ENCODE measurements around the gene APOA4.

Gene APOA4

GRCh38 chr11:116843661-116844060 is 20.6 kb upstream of the APOA4 start (continued):
- TF ChIP-seq ZNF707 (tag by site-specific recombination; IDR thresholded peaks at IDR 0.05) (no peak), INSM2 (tag by site-specific recombination; IDR thresholded peaks at IDR 0.05) (no peak), OVOL3 (tag by site-specific recombination; IDR thresholded peaks at IDR 0.05) (no peak), ZNF571 (tag by site-specific recombination; IDR thresholded peaks at IDR 0.05) (no peak)

- Histone ChIP-seq H3K4me1 (ENCODE audit: control insufficient read depth, insufficient read depth, low read length) (no peaks in the 10 kb centered on the region), H3K9me3 (ENCODE audit: control insufficient read depth, insufficient read depth, low read depth, low read length) (no peaks in the 10 kb centered on the region), H3K4me3 (ENCODE audit: low read depth, low read length) (no peak overlapping the region), H3K36me3 (ENCODE audit: control insufficient read depth in 2 of 2, insufficient read depth in 1 of 2, low read length in 2 of 2) (peaks cover 0 to 47% of the 10 kb centered on the region in 2 experiments; a peak in 1 of 3 replicates), H3K27ac (ENCODE audit: extremely low read depth, low read depth, low read length) (no peak overlapping the region)
- ChIA-PET POLR2A (interaction anchor here (0.6 kb wide), 1 partner anchor 124 kb away, joined by 4 read pairs; no protein-coding TSS in a partner anchor), CTCF (interaction anchor here (1.2 kb wide), 1 partner anchor 52 kb away, joined by 3 read pairs; no protein-coding TSS in a partner anchor)
- TF ChIP-seq ZNF280C (tag by site-specific recombination; IDR thresholded peaks at IDR 0.05) (no peak), KLF10 (tag by site-specific recombination; IDR thresholded peaks at IDR 0.05) (no peak), BCL6B (tag by site-specific recombination; IDR thresholded peaks at IDR 0.05) (no peak), FEZF1 (tag by site-specific recombination; IDR thresholded peaks at IDR 0.05) (no peak), TSHZ1 (tag by site-specific recombination; IDR thresholded peaks at IDR 0.05; ENCODE audit: borderline replicate concordance) (no peak), ZNF677 (tag by site-specific recombination; IDR thresholded peaks at IDR 0.05) (no peak), SCRT1 (tag by site-specific recombination; IDR thresholded peaks at IDR 0.05; ENCODE audit: borderline replicate concordance) (no peak), ZNF274 (IDR thresholded peaks at IDR 0.05; ENCODE audit: low read length) (no peak), ZNF274 (tag by site-specific recombination; IDR thresholded peaks at IDR 0.05; ENCODE audit: borderline replicate concordance) (no peak), PRDM2 (tag by site-specific recombination; IDR thresholded peaks at IDR 0.05; ENCODE audit: borderline replicate concordance) (no peak), ZNF558 (tag by site-specific recombination; IDR thresholded peaks at IDR 0.05) (no peak), TRIM28 (IDR thresholded peaks at IDR 0.05; ENCODE audit: borderline replicate concordance, low read length) (no peak), ZNF701 (tag by site-specific recombination; IDR thresholded peaks at IDR 0.05) (no peak), ZNF184 (tag by site-specific recombination; IDR thresholded peaks at IDR 0.05) (no peak), ZNF26 (tag by site-specific recombination; IDR thresholded peaks at IDR 0.05) (no peak), ZNF658 (tag by site-specific recombination; IDR thresholded peaks at IDR 0.05) (no peak)
Measured at GRCh38 chr11:116842909-116843308, 19.8 kb upstream of the APOA4 start.
